TTC549 (cell line): Measurements from ENCODE around the gene CDC42BPB.

ENCODE experiments used
- FAIRE-seq: peaks from 2 replicates; lab custom pipeline; 2012; peaks lifted over from hg19 to GRCh38; lab: Jason Lieb, UNC

CDC42BPB gene

GRCh38 chr14:102993523-102993922 lies 63.8 kb downstream of the CDC42BPB start:
- FAIRE-seq, result no peak

- FAIRE-seq, result no peak
Measured at GRCh38 chr14:102991376-102991775, 66.0 kb downstream of the CDC42BPB start.

- no peak for FAIRE-seq
Measured at GRCh38 chr14:102988054-102988453, 69.3 kb downstream of the CDC42BPB start.

GRCh38 chr14:102986810-102987579 lies 70.4 kb downstream of the CDC42BPB start:
- FAIRE-seq, result no peak

- FAIRE-seq, result no peak
Measured at GRCh38 chr14:102985665-102986064, 71.7 kb downstream of the CDC42BPB start.

GRCh38 chr14:102984336-102985102 lies 72.8 kb downstream of the CDC42BPB start:
- FAIRE-seq, result no peak

- no peak for FAIRE-seq
Measured at GRCh38 chr14:102983496-102983895, 73.9 kb downstream of the CDC42BPB start.

GRCh38 chr14:102982852-102983470 lies 74.4 kb downstream of the CDC42BPB start:
- FAIRE-seq, result no peak

GRCh38 chr14:102980409-102980810 lies 76.9 kb downstream of the CDC42BPB start:
- no peak for FAIRE-seq

GRCh38 chr14:102979406-102979805 lies 77.9 kb downstream of the CDC42BPB start:
- FAIRE-seq, result no peak

GRCh38 chr14:102977475-102977874 lies 79.9 kb downstream of the CDC42BPB start:
- FAIRE-seq, result no peak

GRCh38 chr14:102975662-102976061 lies 81.7 kb downstream of the CDC42BPB start:
- no peak for FAIRE-seq

GRCh38 chr14:102973706-102974285 lies 83.6 kb downstream of the CDC42BPB start:
- FAIRE-seq, result no peak

- FAIRE-seq, result no peak
Measured at GRCh38 chr14:102971836-102972606, 85.3 kb downstream of the CDC42BPB start.

- no peak for FAIRE-seq
Measured at GRCh38 chr14:102971314-102971713, 86.0 kb downstream of the CDC42BPB start.

- no peak for FAIRE-seq
Measured at GRCh38 chr14:102970496-102970895, 86.9 kb downstream of the CDC42BPB start.

- FAIRE-seq, result no peak
Measured at GRCh38 chr14:102969901-102970300, 87.4 kb downstream of the CDC42BPB start.

GRCh38 chr14:102969060-102969791 lies 88.1 kb downstream of the CDC42BPB start:
- no peak for FAIRE-seq

GRCh38 chr14:102968306-102968705 lies 89.0 kb downstream of the CDC42BPB start:
- FAIRE-seq, result no peak

- FAIRE-seq, result no peak
Measured at GRCh38 chr14:102967506-102967795, 89.9 kb downstream of the CDC42BPB start.

GRCh38 chr14:102966681-102967505 lies 90.5 kb downstream of the CDC42BPB start:
- no peak for FAIRE-seq
